Thoracic aorta (tissue), 2 donors: ENCODE data around the gene TMEM255B. TPM values are rescaled to one million over a fixed set of nuclear protein-coding genes. Genes with fewer than 3 reads are reported as not detected.

Experiments
- ATAC-seq: fragments of 150-250 bp; one replicate; pipeline ENCODE4 v1.8.0; 2017; ENCODE audit warnings: low read depth; ENCODE audit not compliant: insufficient number of reproducible peaks, low FRiP score
- DNase-seq: peaks from one replicate; pipeline ENCODE4 v3.0.0-alpha.2; 2020; ENCODE audit warnings: low spot score
- H3K27ac ChIP-seq, 2 donors: fragments of 200-600 bp; sonication (generic); 1 replicate in 1 of 2; 2 replicates in 1 of 2; pipeline ENCODE4 v1.5.1; 2016; ENCODE audit warnings: mild to moderate bottlenecking in 2 of 2, moderate library complexity in 2 of 2
- H3K27me3 ChIP-seq: fragments of 200-600 bp; sonication (generic); replicated peaks from 2 replicates; pipeline ENCODE4 v1.6.0; 2016; ENCODE audit warnings: mild to moderate bottlenecking; ENCODE audit not compliant: insufficient read depth
- H3K36me3 ChIP-seq: fragments of 200-600 bp; sonication (generic); one replicate; pipeline ENCODE4 v1.5.1; 2016
- H3K4me1 ChIP-seq, 2 donors: fragments of 200-600 bp; sonication (generic); 1 replicate in 1 of 2; 2 replicates in 1 of 2; pipeline versions ENCODE4 v1.5.1 to v1.6.0; 2016; ENCODE audit warnings: low read depth in 2 of 2, mild to moderate bottlenecking in 1 of 2; ENCODE audit not compliant: control insufficient read depth in 1 of 2
- H3K4me3 ChIP-seq: fragments of 200-600 bp; sonication (generic); 2 replicates; pipeline ENCODE4 v1.5.1; 2016; ENCODE audit warnings: mild to moderate bottlenecking
- H3K9me3 ChIP-seq: fragments of 200-600 bp; sonication (generic); 2 replicates; pipeline ENCODE4 v1.5.1; 2016
- CTCF ChIP-seq: fragments of 200-600 bp; sonication (generic); IDR thresholded peaks from one replicate; pipeline ENCODE4 v1.5.1; 2019; ENCODE audit warnings: antibody characterized with exemption
- total RNA-seq, 2 donors: library from RNA; depleted of rRNA; stranded (reverse); fragments of >200 nt; gene quantifications; one replicate each; pipeline versions ENCODE4 v1.1.0 to v1.2.3, GENCODE V29; 2016

The TMEM255B gene
- total RNA-seq, 2 donors from 2014 or later: 11.2 to 14.9 TPM

GRCh38 chr13:113843864-113844556 is 85.0 kb downstream of the TMEM255B start:
- DNase-seq (no peak), ATAC-seq (no peak)
- no peaks in the 10 kb centered on the region for H3K9me3 ChIP-seq

GRCh38 chr13:113845055-113845454 is 86.0 kb downstream of the TMEM255B start:
- peaks cover 34% of the 10 kb centered on the region for H3K36me3 ChIP-seq
- ATAC-seq: no peak
- H3K27ac ChIP-seq: peak overlapping the region in 1 of 2 donors; percentile 6
- TF ChIP-seq CTCF: no peak
- H3K9me3 ChIP-seq: no peaks in the 10 kb centered on the region
- no peaks in the 10 kb centered on the region for H3K27me3 ChIP-seq
- H3K4me1 ChIP-seq: peaks cover 19 to 46% of the 10 kb centered on the region in 2 donors
- no peak for DNase-seq
- no peak overlapping the region for H3K4me3 ChIP-seq

More at GRCh38 chr13:113843864-113844556, 85.0 kb downstream of the TMEM255B start:
- no peak for TF ChIP-seq CTCF
- no peaks in the 10 kb centered on the region for H3K27me3 ChIP-seq
- peaks cover 38% of the 10 kb centered on the region for H3K36me3 ChIP-seq
- H3K4me3 ChIP-seq: no peak overlapping the region
- peaks cover 27 to 46% of the 10 kb centered on the region in 2 donors for H3K4me1 ChIP-seq
- no peak overlapping the region for H3K27ac ChIP-seq

- H3K4me3 ChIP-seq: no peak overlapping the region
- ATAC-seq (no peak), DNase-seq (no peak)
- H3K27me3 ChIP-seq: no peaks in the 10 kb centered on the region
- H3K9me3 ChIP-seq: no peaks in the 10 kb centered on the region
- peaks cover 34% of the 10 kb centered on the region for H3K36me3 ChIP-seq
- H3K27ac ChIP-seq: no peak overlapping the region
- TF ChIP-seq CTCF: no peak
- peaks cover 15 to 38% of the 10 kb centered on the region in 2 donors for H3K4me1 ChIP-seq
Measured at GRCh38 chr13:113845723-113846635, 87.0 kb downstream of the TMEM255B start.

GRCh38 chr13:113846636-113847318 is 87.8 kb downstream of the TMEM255B start:
- DNase-seq (no peak), ATAC-seq (no peak)
- Histone ChIP-seq H3K4me1 (peaks cover 15 to 34% of the 10 kb centered on the region in 2 donors), H3K27ac (no peak overlapping the region), H3K27me3 (no peaks in the 10 kb centered on the region), H3K36me3 (peaks cover 34% of the 10 kb centered on the region), H3K4me3 (no peak overlapping the region), H3K9me3 (no peaks in the 10 kb centered on the region)
- TF ChIP-seq CTCF: no peak

- H3K36me3 ChIP-seq: peaks cover 27% of the 10 kb centered on the region
- no peak for TF ChIP-seq CTCF
- no peaks in the 10 kb centered on the region for H3K27me3 ChIP-seq
- H3K4me1 ChIP-seq: peaks cover 19 to 44% of the 10 kb centered on the region in 2 donors
- H3K4me3 ChIP-seq: no peak overlapping the region
- H3K27ac ChIP-seq: no peak overlapping the region
- ATAC-seq: no peak
- no peak for DNase-seq
- H3K9me3 ChIP-seq: no peaks in the 10 kb centered on the region
Measured at GRCh38 chr13:113848020-113848419, 89.0 kb downstream of the TMEM255B start.
